ENCODE measurements around the gene PTPA.

GRCh38 chr9:129100383-129101169 is 10.6 kb upstream of the PTPA start:
- TF ChIP-seq EZH2phosphoT487 (IDR thresholded peaks at IDR 0.05; ENCODE audit: insufficient read depth, low read depth) (no peak), EZH2 (IDR thresholded peaks at IDR 0.05; ENCODE audit: insufficient read depth, poor library complexity, severe bottlenecking) (no peak)

Data from GM23248 (cell line).